Activated CD8-positive, alpha-beta T cell treated with anti-CD3 and anti-CD28 coated beads, Interleukin-2, amount 10 ng/mL, durations not matched to agents 7 days and 5 days (primary cell): ENCODE data around the gene MFRP. TPM values are rescaled to one million over a fixed set of nuclear protein-coding genes. Genes with fewer than 3 reads are reported as not detected.

ENCODE experiments used
- ATAC-seq: fragments of 150-1000 bp; cut with Tn5 transposase; one replicate; pipeline ENCODE4 v1.10.0; 2021; ENCODE audit warnings: moderate library complexity
- CTCF ChIA-PET: fragments of 350-600 bp; sonication (Branson Sonifier 250); formaldehyde crosslinking; loops from one replicate; lab custom pipeline; 2021; ENCODE audit warnings: antibody characterized with exemption; lab: Charles Lee
- POLR2A ChIA-PET: fragments of 350-600 bp; sonication (Branson Sonifier 250); formaldehyde crosslinking; loops from one replicate; lab custom pipeline; 2021; ENCODE audit warnings: antibody characterized with exemption; lab: Charles Lee
- DNase-seq: peaks from one replicate; pipeline ENCODE4 v3.0.0-alpha.2; 2020
- H3K27ac Mint-ChIP-seq: one replicate; pipeline ENCODE4 v1.8.0; 2021; ENCODE audit warnings: mild to moderate bottlenecking, mixed read lengths
- H3K27me3 Mint-ChIP-seq: one replicate; pipeline ENCODE4 v1.8.0; 2021; ENCODE audit warnings: low read depth, mixed read lengths
- H3K36me3 Mint-ChIP-seq: one replicate; pipeline ENCODE4 v1.8.0; 2021; ENCODE audit warnings: low read depth, mixed read lengths
- H3K4me1 Mint-ChIP-seq: one replicate; pipeline ENCODE4 v1.8.0; 2021; ENCODE audit warnings: low read depth, mixed read lengths
- H3K4me3 Mint-ChIP-seq: one replicate; pipeline ENCODE4 v1.8.0; 2021; ENCODE audit warnings: mild to moderate bottlenecking, mixed read lengths
- H3K9me3 Mint-ChIP-seq: one replicate; pipeline ENCODE4 v1.8.0; 2022; ENCODE audit warnings: mixed read lengths; ENCODE audit not compliant: insufficient read depth
- total RNA-seq, 2 experiments: library from RNA; stranded (reverse); gene quantifications; one replicate each; pipeline ENCODE4 v1.2.3, GENCODE V29; 2021

The MFRP gene
- total RNA-seq, 2 experiments from 2014 or later = not detected

- Mint-ChIP-seq H3K4me3 (no peak overlapping the region), H3K36me3 (no peaks in the 10 kb centered on the region), H3K27me3 (peaks cover 29% of the 10 kb centered on the region), H3K9me3 (no peaks in the 10 kb centered on the region), H3K4me1 (peaks cover 20% of the 10 kb centered on the region), H3K27ac (no peak overlapping the region)
- ChIA-PET CTCF (interaction anchor here (0.9 to 1.4 kb wide), 4 partner anchors 13 to 122 kb away, joined by 3 to 9 read pairs (median 4); no protein-coding TSS in a partner anchor), POLR2A (no interaction called here)
- DNase-seq (no peak), ATAC-seq (no peak)
Measured at GRCh38 chr11:119352857-119353260, 6.4 kb upstream of the MFRP start.

GRCh38 chr11:119351232-119351631 is 4.7 kb upstream of the MFRP start:
- no peak for DNase-seq
- no peak for ATAC-seq
- no peak overlapping the region for H3K27ac Mint-ChIP-seq
- peaks cover 27% of the 10 kb centered on the region for H3K27me3 Mint-ChIP-seq
- ChIA-PET CTCF (interaction anchor here (0.6 to 1.5 kb wide), 2 partner anchors 27 to 31 kb away, joined by 3 read pairs; no protein-coding TSS in a partner anchor), POLR2A (no interaction called here)
- H3K4me3 Mint-ChIP-seq = no peak overlapping the region
- H3K4me1 Mint-ChIP-seq = peaks cover 15% of the 10 kb centered on the region
- no peaks in the 10 kb centered on the region for H3K36me3 Mint-ChIP-seq
- H3K9me3 Mint-ChIP-seq = no peaks in the 10 kb centered on the region

- peaks cover 12% of the 10 kb centered on the region for H3K4me1 Mint-ChIP-seq
- ATAC-seq = peak; percentile 48
- no peaks in the 10 kb centered on the region for H3K36me3 Mint-ChIP-seq
- H3K27me3 Mint-ChIP-seq = peaks cover 23% of the 10 kb centered on the region
- H3K9me3 Mint-ChIP-seq = no peaks in the 10 kb centered on the region
- ChIA-PET CTCF (interaction anchor here (0.9 to 1.5 kb wide), 5 partner anchors 10 to 31 kb away, joined by 3 to 7 read pairs (median 4); partner anchors contain the start of gene USP2), POLR2A (no interaction called here)
- DNase-seq = no peak
- H3K4me3 Mint-ChIP-seq = no peak overlapping the region
- peak overlapping the region; percentile 81 for H3K27ac Mint-ChIP-seq
Measured at GRCh38 chr11:119350302-119350701, 3.8 kb upstream of the MFRP start.

- ATAC-seq = no peak
- POLR2A ChIA-PET = no interaction called here
- Mint-ChIP-seq H3K36me3 (no peaks in the 10 kb centered on the region), H3K27me3 (peaks cover 21% of the 10 kb centered on the region), H3K27ac (no peak overlapping the region), H3K4me1 (peaks cover 12% of the 10 kb centered on the region), H3K4me3 (no peak overlapping the region), H3K9me3 (no peaks in the 10 kb centered on the region)
- DNase-seq = no peak
- CTCF ChIA-PET = interaction anchor here (0.6 to 4.3 kb wide), 7 partner anchors 8 to 119 kb away, joined by 3 to 35 read pairs (median 4); no protein-coding TSS in a partner anchor
Measured at GRCh38 chr11:119347940-119348605, 1.6 kb upstream of the MFRP start.

- peaks cover 12% of the 10 kb centered on the region for H3K4me1 Mint-ChIP-seq
- H3K27ac Mint-ChIP-seq = no peak overlapping the region
- POLR2A ChIA-PET = no interaction called here
- no peaks in the 10 kb centered on the region for H3K9me3 Mint-ChIP-seq
- ATAC-seq (no peak), DNase-seq (no peak)
- peaks cover 20% of the 10 kb centered on the region for H3K27me3 Mint-ChIP-seq
- H3K36me3 Mint-ChIP-seq = no peaks in the 10 kb centered on the region
- no peak overlapping the region for H3K4me3 Mint-ChIP-seq
- CTCF ChIA-PET = interaction anchor here (0.6 to 4.3 kb wide), 3 partner anchors 9 to 118 kb away, joined by 3 to 35 read pairs (median 9); no protein-coding TSS in a partner anchor
Measured at GRCh38 chr11:119347242-119347641, 737 bp upstream of the MFRP start.

- DNase-seq = no peak
- Mint-ChIP-seq H3K4me1 (peaks cover 17% of the 10 kb centered on the region), H3K36me3 (no peaks in the 10 kb centered on the region), H3K4me3 (no peak overlapping the region), H3K9me3 (no peaks in the 10 kb centered on the region), H3K27me3 (peaks cover 28% of the 10 kb centered on the region), H3K27ac (no peak overlapping the region)
- POLR2A ChIA-PET = no interaction called here
- no peak for ATAC-seq
- CTCF ChIA-PET = interaction anchor here (4.3 kb wide), 1 partner anchor 11 kb away, joined by 35 read pairs; no protein-coding TSS in a partner anchor
Measured at GRCh38 chr11:119345685-119346084, 820 bp downstream of the MFRP start.

GRCh38 chr11:119344291-119345010 is 2.1 kb downstream of the MFRP start:
- POLR2A ChIA-PET = no interaction called here
- ATAC-seq = no peak
- H3K4me3 Mint-ChIP-seq = no peak overlapping the region

GRCh38 chr11:119343726-119344125 is 2.8 kb downstream of the MFRP start:
- H3K36me3 Mint-ChIP-seq = peaks cover 1% of the 10 kb centered on the region
- no peaks in the 10 kb centered on the region for H3K9me3 Mint-ChIP-seq
- peaks cover 36% of the 10 kb centered on the region for H3K27me3 Mint-ChIP-seq
- H3K4me3 Mint-ChIP-seq = no peak overlapping the region
- ATAC-seq (no peak), DNase-seq (no peak)
- POLR2A ChIA-PET = no interaction called here
- H3K4me1 Mint-ChIP-seq = peaks cover 14% of the 10 kb centered on the region
- CTCF ChIA-PET = interaction anchor here (1.2 to 3.2 kb wide), 3 partner anchors 12 to 38 kb away, joined by 4 to 21 read pairs (median 5); partner anchors contain the start of gene USP2
- H3K27ac Mint-ChIP-seq = no peak overlapping the region

More at GRCh38 chr11:119344291-119345010, 2.1 kb downstream of the MFRP start:
- H3K27me3 Mint-ChIP-seq = peaks cover 29% of the 10 kb centered on the region
- H3K27ac Mint-ChIP-seq = no peak overlapping the region
- H3K9me3 Mint-ChIP-seq = no peaks in the 10 kb centered on the region
- CTCF ChIA-PET = interaction anchor here (1.2 to 3.2 kb wide), 3 partner anchors 11 to 37 kb away, joined by 4 to 21 read pairs (median 5); partner anchors contain the start of gene USP2
- H3K4me1 Mint-ChIP-seq = peaks cover 8% of the 10 kb centered on the region
- DNase-seq = no peak
- no peaks in the 10 kb centered on the region for H3K36me3 Mint-ChIP-seq

- Mint-ChIP-seq H3K4me3 (no peak overlapping the region), H3K27ac (no peak overlapping the region), H3K27me3 (peaks cover 36% of the 10 kb centered on the region), H3K36me3 (peaks cover 3% of the 10 kb centered on the region), H3K4me1 (peaks cover 24% of the 10 kb centered on the region), H3K9me3 (no peaks in the 10 kb centered on the region)
- POLR2A ChIA-PET = no interaction called here
- DNase-seq (no peak), ATAC-seq (no peak)
- CTCF ChIA-PET = interaction anchor here (1.8 to 3.2 kb wide), 2 partner anchors 13 to 22 kb away, joined by 5 to 21 read pairs; no protein-coding TSS in a partner anchor
Measured at GRCh38 chr11:119342362-119343130, 4.0 kb downstream of the MFRP start.

- ChIA-PET POLR2A (no interaction called here), CTCF (interaction anchor here (3.2 kb wide), 1 partner anchor 14 kb away, joined by 21 read pairs; no protein-coding TSS in a partner anchor)
- ATAC-seq = no peak
- Mint-ChIP-seq H3K4me1 (peaks cover 30% of the 10 kb centered on the region), H3K27ac (no peak overlapping the region), H3K27me3 (peaks cover 36% of the 10 kb centered on the region), H3K4me3 (no peak overlapping the region), H3K36me3 (peaks cover 9% of the 10 kb centered on the region), H3K9me3 (no peaks in the 10 kb centered on the region)
- no peak for DNase-seq
Measured at GRCh38 chr11:119342023-119342300, 4.5 kb downstream of the MFRP start.
